MM.1S (cell line): Measurements from ENCODE around the gene ROBO2.

Experiments
- EZH2 ChIP-seq: fragments of 300-600 bp; sonication (generic); optimal IDR thresholded peaks from 2 replicates; pipeline ENCODE3; 2017; ENCODE audit warnings: low read depth, mild to moderate bottlenecking, antibody characterized with exemption, low read length, mixed read lengths
- TF ChIP-seq, protein P1 (sequence below): fragments of 300-600 bp; sonication (generic); IDR thresholded peaks from 2 replicates; pipeline ENCODE4 v1.5.1; 2016; ENCODE audit warnings: antibody characterized with exemption, low read length, mixed read lengths

DNA sequence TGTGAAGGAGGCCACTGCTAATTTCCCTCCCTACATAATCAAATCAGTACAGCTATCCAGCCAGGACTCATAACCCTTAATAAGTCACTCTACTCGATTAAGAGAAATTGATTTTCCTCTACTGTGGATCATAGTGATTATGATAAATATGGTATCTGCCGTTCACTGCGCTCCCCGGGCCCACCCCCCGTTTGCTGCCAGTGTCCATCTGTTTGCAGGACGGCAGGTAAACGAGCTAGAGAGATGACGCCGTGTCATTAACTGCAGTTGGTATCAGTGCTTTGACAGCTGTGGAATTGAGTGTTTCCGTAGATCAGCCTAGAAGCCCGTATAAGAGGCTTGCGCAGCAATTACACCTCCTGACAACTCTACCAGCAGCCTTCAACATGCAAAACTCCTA lies 94.9 kb downstream of the ROBO2 start:
- TF ChIP-seq EZH2 = no peak
- TF ChIP-seq, protein P1, sequence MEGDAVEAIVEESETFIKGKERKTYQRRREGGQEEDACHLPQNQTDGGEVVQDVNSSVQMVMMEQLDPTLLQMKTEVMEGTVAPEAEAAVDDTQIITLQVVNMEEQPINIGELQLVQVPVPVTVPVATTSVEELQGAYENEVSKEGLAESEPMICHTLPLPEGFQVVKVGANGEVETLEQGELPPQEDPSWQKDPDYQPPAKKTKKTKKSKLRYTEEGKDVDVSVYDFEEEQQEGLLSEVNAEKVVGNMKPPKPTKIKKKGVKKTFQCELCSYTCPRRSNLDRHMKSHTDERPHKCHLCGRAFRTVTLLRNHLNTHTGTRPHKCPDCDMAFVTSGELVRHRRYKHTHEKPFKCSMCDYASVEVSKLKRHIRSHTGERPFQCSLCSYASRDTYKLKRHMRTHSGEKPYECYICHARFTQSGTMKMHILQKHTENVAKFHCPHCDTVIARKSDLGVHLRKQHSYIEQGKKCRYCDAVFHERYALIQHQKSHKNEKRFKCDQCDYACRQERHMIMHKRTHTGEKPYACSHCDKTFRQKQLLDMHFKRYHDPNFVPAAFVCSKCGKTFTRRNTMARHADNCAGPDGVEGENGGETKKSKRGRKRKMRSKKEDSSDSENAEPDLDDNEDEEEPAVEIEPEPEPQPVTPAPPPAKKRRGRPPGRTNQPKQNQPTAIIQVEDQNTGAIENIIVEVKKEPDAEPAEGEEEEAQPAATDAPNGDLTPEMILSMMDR = no peak
